ENCODE results near the gene RIMBP2.

DNA sequence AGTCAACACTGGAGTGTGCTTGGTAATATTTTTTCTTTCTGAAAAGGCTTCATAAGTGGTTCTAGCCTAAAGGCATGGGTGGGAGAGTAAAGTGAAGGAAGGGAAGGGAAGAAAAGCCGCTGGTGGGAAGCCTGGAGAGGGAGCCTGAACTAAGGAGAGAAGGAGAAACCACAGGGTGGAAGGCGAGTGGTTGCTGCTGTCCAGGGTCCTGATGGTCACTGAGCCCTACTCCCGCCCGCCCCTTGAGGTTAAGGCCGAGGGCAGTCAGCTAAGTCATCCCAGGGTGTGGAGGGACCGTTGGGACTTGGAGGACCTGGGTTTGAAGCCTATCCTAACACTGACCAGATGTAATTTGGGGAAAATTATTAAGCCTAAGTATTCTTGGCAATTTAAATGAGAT, 189.3 kb downstream of the RIMBP2 start:
- TF ChIP-seq, protein P1, sequence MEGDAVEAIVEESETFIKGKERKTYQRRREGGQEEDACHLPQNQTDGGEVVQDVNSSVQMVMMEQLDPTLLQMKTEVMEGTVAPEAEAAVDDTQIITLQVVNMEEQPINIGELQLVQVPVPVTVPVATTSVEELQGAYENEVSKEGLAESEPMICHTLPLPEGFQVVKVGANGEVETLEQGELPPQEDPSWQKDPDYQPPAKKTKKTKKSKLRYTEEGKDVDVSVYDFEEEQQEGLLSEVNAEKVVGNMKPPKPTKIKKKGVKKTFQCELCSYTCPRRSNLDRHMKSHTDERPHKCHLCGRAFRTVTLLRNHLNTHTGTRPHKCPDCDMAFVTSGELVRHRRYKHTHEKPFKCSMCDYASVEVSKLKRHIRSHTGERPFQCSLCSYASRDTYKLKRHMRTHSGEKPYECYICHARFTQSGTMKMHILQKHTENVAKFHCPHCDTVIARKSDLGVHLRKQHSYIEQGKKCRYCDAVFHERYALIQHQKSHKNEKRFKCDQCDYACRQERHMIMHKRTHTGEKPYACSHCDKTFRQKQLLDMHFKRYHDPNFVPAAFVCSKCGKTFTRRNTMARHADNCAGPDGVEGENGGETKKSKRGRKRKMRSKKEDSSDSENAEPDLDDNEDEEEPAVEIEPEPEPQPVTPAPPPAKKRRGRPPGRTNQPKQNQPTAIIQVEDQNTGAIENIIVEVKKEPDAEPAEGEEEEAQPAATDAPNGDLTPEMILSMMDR (IDR thresholded peaks at IDR 0.05; ENCODE audit: borderline replicate concordance, extremely low read depth, low read length, poor library complexity, severe bottlenecking): no peak
- TF ChIP-seq EZH2 (IDR thresholded peaks at IDR 0.05; ENCODE audit: borderline replicate concordance, low read depth, low read length, severe bottlenecking): no peak
